Skin epidermis (tissue), 12 donors: ENCODE results near the gene DNAH9.
A peak's percentile ranks its signal among the peaks of the same experiment; 100 is the strongest.

Experiments used
- H3K27ac ChIP-seq, 21 experiments: fragments of 200-600 bp; sonication (generic) in 11 of 21; one replicate each; pipeline ENCODE4 v1.5.0; 2020; ENCODE audit warnings: mild to moderate bottlenecking in 3 of 21, inconsistent platforms in 2 of 21, moderate library complexity in 2 of 21
- H3K4me3 ChIP-seq, 7 experiments: fragments of 200-600 bp; sonication (generic) in 2 of 7; one replicate each; pipeline ENCODE4 v1.5.0; 2020; ENCODE audit warnings: inconsistent platforms in 2 of 7, mild to moderate bottlenecking in 2 of 7, moderate library complexity in 1 of 7

Gene DNAH9

DNA sequence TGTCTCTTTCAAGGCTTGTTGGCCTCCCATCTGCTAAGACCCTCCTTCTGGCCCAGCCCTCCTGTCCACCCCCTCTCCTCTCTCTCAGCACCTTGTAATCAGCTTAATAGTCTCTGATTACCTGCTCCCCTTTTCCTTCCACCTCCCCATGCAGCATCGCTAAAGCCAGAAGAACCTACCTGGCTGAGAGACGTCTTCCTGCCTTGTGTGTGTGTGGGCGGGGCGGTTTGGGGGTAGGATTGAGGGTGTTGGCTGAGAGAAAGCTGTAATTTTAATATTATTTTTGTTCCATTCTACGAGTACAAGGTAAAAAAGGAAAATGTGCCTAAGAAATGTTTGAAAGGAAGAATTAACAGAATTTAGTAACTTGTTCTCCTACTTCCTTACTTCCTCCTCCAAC lies 3.4 kb downstream of the DNAH9 start:
- no peak overlapping the region for H3K4me3 ChIP-seq
- H3K27ac ChIP-seq, result no peak overlapping the region

DNA sequence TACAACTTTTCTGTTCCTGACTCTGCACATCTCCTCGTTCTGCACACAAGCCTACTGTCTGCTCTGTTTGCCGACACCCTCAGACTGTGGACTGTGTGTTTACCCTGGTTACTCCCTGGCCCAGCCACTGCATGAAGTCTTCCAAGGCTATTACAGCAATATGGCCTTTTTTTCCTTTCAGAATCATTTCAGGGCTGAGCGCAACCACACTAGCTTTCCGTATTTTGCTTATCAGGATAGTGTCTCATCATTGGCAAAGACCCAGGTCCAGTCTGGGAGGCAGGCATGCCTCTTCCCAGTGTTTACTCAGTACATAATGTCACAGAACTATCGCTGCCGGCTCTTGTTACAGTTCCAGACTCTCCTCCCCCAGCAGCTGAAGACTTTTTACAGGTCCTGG lies 10.1 kb downstream of the DNAH9 start:
- Histone ChIP-seq H3K4me3 (no peak overlapping the region), H3K27ac (no peak overlapping the region)

GRCh38 chr17:11610999-11611566 lies 12.8 kb downstream of the DNAH9 start:
- no peak overlapping the region for H3K4me3 ChIP-seq
- H3K27ac ChIP-seq, result no peak overlapping the region

DNA sequence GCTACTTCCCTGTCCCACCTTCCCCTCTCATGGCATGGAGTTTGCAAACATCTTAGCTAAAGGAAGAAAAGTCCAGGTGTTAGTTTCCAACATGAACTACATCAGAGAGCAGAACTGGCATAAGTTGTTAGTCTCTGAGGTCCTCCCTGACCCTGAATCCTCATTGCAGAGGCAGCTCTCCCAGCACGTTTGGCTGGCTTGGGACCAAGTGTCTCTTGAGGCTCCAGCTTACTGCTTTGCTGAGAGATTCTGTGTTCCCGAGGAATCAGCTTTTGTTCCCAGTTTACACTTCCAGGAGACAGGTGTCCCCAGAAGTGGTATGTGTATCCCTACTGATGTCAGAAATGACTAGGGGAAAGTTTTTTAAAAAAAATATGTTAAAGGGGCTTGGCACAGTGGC lies 14.7 kb downstream of the DNAH9 start:
- Histone ChIP-seq H3K4me3 (no peak overlapping the region), H3K27ac (no peak overlapping the region)

GRCh38 chr17:11618861-11619566 lies 20.7 kb downstream of the DNAH9 start:
- H3K4me3 ChIP-seq, result peak overlapping the region in 1 of 7 experiments; percentile 10
- no peak overlapping the region for H3K27ac ChIP-seq

- H3K27ac ChIP-seq, result no peak overlapping the region
- H3K4me3 ChIP-seq, result no peak overlapping the region
These were observed 24.2 kb downstream of the DNAH9 start for GRCh38 chr17:11622492-11622891.

GRCh38 chr17:11624976-11625375 lies 26.7 kb downstream of the DNAH9 start:
- no peak overlapping the region for H3K27ac ChIP-seq
- H3K4me3 ChIP-seq, result no peak overlapping the region

DNA sequence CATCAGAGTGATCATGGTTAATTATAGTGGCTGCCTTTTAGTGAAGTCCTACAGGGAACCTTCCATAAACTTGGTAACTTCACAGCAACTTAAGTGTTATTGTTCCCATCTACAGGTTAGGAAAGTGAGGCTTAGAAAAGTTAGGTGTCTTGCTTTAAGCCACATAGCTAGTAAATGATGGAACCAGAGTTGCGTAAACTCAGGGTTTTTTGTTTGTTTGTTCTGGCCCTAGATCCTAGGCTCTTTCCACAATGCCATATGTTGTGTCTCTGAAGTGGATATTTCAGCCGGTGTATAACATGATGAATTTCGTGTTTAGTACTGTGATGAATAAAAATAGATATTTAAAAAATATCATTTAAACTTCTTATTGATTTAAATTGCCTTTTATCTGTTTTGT lies 27.6 kb downstream of the DNAH9 start:
- H3K4me3 ChIP-seq, result no peak overlapping the region
- no peak overlapping the region for H3K27ac ChIP-seq

DNA sequence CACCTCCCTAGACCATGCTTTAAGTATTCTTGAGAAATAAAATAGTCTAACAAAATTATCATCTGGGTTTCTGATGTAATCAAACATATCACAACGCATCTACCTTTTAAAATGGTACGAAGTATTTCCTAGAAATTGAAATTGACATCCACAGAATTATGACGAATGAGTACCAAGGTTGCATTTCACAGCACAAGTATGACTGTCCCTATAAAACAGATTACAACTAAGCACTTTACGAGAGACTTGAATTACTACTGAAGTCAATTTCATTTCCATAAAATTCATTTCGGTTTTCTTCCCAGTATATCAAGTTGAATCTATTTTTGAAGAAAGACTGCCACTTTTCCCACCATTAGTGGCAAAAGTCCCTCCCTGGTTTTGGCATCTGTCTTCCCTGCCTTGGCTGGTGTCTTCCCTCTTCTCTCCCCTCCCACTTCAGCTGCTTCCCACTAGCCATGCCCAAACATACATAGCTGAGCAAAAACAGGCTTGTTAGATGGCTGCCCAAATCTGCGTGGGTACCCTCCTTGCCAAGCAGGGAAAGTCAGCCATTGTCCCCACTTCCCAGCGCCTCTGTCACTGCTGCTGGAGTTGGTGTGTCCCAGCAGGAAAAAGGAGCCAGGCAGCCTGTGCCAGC lies 29.2 kb downstream of the DNAH9 start:
- no peak overlapping the region for H3K4me3 ChIP-seq
- H3K27ac ChIP-seq, result no peak overlapping the region

DNA sequence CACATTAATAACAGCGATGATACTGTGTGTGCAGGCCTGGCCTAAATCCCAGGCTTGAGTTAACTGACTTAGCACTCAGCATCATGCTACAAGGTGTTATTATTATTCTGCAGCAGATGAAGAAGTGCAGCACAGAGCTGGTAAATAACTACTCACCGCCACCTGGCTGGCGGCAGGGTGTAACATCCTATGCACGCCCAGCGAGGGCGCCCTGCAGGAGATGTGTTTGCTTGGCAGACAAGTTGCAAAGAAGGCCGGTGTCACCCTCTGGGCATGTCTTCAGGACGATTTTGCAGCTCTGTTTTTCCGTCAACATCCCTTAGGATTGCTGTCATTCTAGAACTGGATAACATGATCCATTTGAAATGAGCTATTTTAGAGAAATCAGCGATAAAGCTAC lies 30.1 kb downstream of the DNAH9 start:
- Histone ChIP-seq H3K27ac (no peak overlapping the region), H3K4me3 (no peak overlapping the region)

DNA sequence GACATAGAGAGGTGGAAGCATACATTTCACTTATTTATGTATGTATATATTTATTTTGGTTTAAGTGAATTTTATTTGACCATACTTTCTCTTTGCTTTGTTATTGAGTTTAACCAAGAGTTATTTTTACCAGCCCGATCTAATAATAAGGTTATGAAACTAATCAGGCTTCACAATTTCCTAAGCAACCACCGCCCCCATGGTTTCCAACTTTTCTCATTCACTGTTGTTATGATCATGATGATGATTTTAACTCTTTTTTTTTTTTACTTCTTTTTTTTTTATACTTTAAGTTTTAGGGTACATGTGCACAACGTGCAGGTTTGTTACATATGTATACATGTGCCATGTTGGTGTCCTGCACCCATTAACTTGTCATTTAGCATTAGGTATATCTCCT lies 30.6 kb downstream of the DNAH9 start:
- Histone ChIP-seq H3K27ac (no peak overlapping the region), H3K4me3 (no peak overlapping the region)

- H3K4me3 ChIP-seq, result no peak overlapping the region
- H3K27ac ChIP-seq, result no peak overlapping the region
These were observed 38.5 kb downstream of the DNAH9 start for GRCh38 chr17:11636771-11637170.

DNA sequence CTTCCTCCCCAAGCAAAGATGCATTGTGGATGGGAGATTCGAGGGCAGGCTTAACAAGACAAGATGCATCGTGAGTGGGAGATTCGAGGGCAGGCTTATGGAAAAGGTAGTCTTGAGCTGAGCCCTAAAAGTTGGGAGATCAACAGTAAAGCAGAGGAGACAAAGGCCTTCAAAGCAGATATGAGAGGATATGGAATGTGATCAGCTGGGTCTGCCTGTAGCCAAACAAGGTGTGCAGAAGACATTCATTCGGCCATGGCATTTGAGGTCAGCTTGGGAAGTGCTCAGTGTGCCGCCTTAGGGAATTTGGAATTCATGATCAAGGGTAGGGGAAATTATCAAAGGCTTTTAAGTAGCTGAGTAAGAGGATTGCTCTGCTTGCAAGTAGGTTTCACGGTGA lies 39.5 kb downstream of the DNAH9 start:
- Histone ChIP-seq H3K4me3 (no peak overlapping the region), H3K27ac (no peak overlapping the region)

- Histone ChIP-seq H3K27ac (no peak overlapping the region), H3K4me3 (no peak overlapping the region)
These were observed 40.5 kb downstream of the DNAH9 start for GRCh38 chr17:11638700-11639265.

DNA sequence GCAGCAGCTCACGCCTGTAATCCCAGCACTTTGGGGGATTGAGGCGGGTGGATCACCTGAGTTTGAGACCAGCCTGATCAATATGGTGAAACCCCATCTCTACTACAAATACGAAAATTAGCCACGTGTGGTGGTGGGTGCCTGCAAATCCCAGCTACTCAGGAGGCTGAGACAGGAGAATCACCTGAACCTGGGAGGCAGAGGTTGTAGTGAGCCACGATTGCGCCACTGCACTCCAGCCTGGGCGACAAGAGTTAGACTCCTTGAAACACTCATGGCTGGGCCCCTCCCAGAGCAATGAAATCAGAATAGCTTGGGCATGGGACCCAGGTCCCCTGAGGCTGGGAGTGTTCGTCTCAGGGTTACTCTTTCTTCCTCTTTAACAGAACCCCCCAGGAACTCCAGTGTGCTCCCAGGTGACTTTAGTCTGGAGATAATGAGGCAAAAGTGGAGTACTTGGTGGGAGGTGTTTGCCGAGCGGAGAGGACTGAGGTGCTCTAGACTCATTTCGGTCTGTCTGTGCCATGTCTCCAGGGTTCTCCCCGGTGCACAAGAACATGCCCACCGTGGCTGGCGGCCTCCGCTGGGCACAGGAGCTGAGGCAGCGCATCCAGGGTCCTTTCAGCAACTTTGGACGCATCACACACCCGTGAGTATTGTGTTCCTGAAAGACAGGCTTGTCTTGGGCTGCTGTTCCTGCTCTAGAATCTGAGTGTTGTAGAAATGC lies 41.6 kb downstream of the DNAH9 start:
- no peak overlapping the region for H3K27ac ChIP-seq

GRCh38 chr17:11640463-11640814 lies 42.2 kb downstream of the DNAH9 start:
- no peak overlapping the region for H3K4me3 ChIP-seq
- H3K27ac ChIP-seq, result no peak overlapping the region

More for the DNA sequence above, 41.6 kb downstream of the DNAH9 start:
- no peak overlapping the region for H3K4me3 ChIP-seq

- Histone ChIP-seq H3K4me3 (no peak overlapping the region), H3K27ac (no peak overlapping the region)
These were observed 43.4 kb downstream of the DNAH9 start for GRCh38 chr17:11641521-11642275.

- H3K27ac ChIP-seq, result no peak overlapping the region
- no peak overlapping the region for H3K4me3 ChIP-seq
These were observed 44.4 kb downstream of the DNAH9 start for GRCh38 chr17:11642655-11643054.

DNA sequence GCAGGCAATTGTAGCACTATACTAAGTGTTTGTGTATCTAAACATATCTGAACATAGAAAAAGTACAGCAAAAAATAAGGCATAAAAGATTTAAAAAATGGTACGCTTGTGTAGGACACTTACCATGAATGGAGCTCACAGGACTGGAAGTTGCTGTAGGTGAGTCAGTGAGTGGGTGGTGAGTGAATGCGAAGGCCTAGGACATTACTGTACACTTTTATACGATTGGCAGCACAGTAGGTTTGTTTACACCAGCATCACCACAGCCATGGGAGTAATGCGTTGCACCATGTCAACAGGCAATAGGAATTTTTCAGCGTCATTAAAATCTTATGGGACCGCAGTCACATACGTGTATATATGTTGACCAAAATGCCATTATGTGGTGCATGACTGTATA lies 45.6 kb downstream of the DNAH9 start:
- Histone ChIP-seq H3K27ac (no peak overlapping the region), H3K4me3 (no peak overlapping the region)
